ENCODE results near the gene SUGCT.

DNA sequence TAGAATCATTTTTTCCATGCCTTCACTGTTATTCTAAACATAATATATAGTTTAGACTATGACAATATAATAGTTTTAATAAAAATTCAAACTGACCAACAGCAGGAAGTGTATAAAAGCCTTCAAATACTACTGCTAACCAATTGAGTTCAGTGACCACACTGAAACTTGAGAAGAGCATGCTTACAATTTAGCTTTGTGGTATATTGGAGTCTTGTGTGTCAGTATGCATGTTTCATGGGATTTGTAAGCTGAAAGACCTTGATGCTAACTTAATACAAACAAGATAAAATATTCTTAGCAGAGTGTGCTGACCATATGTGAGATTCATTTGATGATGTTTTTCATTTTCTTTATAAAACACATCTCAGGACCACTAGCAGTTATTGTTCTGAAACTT, 395.5 kb downstream of the SUGCT start:
- TF ChIP-seq, protein P1, sequence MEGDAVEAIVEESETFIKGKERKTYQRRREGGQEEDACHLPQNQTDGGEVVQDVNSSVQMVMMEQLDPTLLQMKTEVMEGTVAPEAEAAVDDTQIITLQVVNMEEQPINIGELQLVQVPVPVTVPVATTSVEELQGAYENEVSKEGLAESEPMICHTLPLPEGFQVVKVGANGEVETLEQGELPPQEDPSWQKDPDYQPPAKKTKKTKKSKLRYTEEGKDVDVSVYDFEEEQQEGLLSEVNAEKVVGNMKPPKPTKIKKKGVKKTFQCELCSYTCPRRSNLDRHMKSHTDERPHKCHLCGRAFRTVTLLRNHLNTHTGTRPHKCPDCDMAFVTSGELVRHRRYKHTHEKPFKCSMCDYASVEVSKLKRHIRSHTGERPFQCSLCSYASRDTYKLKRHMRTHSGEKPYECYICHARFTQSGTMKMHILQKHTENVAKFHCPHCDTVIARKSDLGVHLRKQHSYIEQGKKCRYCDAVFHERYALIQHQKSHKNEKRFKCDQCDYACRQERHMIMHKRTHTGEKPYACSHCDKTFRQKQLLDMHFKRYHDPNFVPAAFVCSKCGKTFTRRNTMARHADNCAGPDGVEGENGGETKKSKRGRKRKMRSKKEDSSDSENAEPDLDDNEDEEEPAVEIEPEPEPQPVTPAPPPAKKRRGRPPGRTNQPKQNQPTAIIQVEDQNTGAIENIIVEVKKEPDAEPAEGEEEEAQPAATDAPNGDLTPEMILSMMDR (IDR thresholded peaks at IDR 0.05) = no peak
- no peak for TF ChIP-seq POLR2A (IDR thresholded peaks at IDR 0.05)
